Spinal cord (tissue), 10 donors: Measurements from ENCODE around the gene TEK. TPM values are rescaled to one million over a fixed set of nuclear protein-coding genes. Genes with fewer than 3 reads are reported as not detected.

Experiments used
- DNase-seq, 6 donors: peaks; one replicate each; pipeline versions ENCODE4 v3.0.0 to v3.0.0-alpha.2; 2013 to 2015; ENCODE audit warnings: low spot score in 6 of 6, low read depth in 4 of 6
- H3K27ac ChIP-seq: one replicate; pipeline ENCODE4 v1.5.1; 2013; ENCODE audit warnings: low read depth, low read length, control low read depth
- H3K27me3 ChIP-seq: one replicate; pipeline ENCODE4 v1.6.1; 2013; ENCODE audit warnings: low read length; ENCODE audit not compliant: control insufficient read depth, insufficient read depth
- H3K36me3 ChIP-seq: one replicate; pipeline ENCODE4 v1.6.1; 2013; ENCODE audit warnings: low read length; ENCODE audit not compliant: control insufficient read depth, insufficient read depth
- H3K4me1 ChIP-seq: one replicate; pipeline ENCODE4 v1.6.1; 2013; ENCODE audit warnings: low read length; ENCODE audit not compliant: control insufficient read depth, insufficient read depth
- H3K4me3 ChIP-seq: one replicate; pipeline ENCODE4 v1.5.1; 2013; ENCODE audit warnings: low read depth, low read length, control low read depth
- H3K9me3 ChIP-seq: one replicate; pipeline ENCODE4 v1.6.1; 2013; ENCODE audit warnings: low read length; ENCODE audit not compliant: control insufficient read depth, insufficient read depth
- WGBS: methylation state at CpG from one replicate; pipeline ENCODE4 v1.1.5; 2013; ENCODE audit warnings: missing lambda C conversion rate; ENCODE audit not compliant: insufficient coverage; 5-methylcytosine and 5-hydroxymethylcytosine counted together
- polyA plus RNA-seq, 2 donors: library from polyadenylated mRNA; unstranded; fragments of 120-200 nt; gene quantifications; one replicate each; pipeline ENCODE4 v1.2.1, GENCODE V29; 2013; ENCODE audit not compliant: insufficient read length in 2 of 2
- total RNA-seq, 2 donors: library from RNA; depleted of rRNA in 1 of 2; stranded (reverse); fragments of 120-200 nt in 1 of 2; fragments of >200 nt in 1 of 2; gene quantifications; one replicate each; pipeline versions ENCODE4 v1.2.3 to v1.2.4, GENCODE V29; 2013 to 2014
- donor health status: healthy.

The TEK gene
- total and polyA plus RNA-seq, 4 donors = 12.0 to 39.0 (median 14.6) TPM

DNA sequence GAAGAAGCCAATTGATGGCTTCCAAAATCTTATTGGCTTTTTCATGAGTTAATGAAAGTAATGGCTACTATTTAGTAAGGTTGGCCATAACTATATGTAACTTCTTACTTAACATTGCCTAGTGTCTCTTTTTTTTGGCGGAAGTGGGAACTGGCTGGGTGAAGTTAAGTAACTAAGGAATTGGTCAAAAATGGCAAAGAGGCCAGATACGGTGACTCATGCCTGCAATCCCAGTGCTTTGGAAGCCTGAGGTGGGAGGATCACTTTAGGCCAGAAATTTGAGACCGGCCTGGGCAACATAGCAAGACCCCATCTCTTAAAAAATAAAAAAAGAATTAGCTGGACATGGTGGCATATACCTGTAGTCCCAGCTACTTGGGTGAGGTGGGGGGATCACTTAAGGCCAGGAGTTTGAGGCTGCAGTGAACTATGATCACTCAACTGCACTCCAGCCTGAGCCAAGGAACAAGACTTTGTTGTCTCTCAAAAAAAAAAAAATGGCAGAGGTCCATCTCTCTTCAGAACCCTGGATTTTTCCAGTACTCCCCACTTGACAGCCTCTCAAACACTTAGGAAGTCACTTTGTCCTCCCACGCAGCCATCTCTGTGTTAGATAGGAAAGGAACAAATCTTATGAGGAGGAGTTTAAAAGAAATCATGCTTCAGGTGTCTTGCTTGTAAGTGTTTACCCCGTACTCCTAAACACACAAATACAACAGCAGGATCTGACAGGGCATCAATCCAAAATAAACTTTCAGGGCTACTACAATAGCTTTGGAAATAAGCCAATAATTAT is 75.7 kb downstream of the TEK start:
- no peak overlapping the region for H3K27ac ChIP-seq
- DNase-seq = no peak
- WGBS = no CpG with 5 or more reads among the region's 5 CpGs

GRCh38 chr9:27188426-27188825 is 79.4 kb downstream of the TEK start:
- H3K9me3 ChIP-seq = no peaks in the 10 kb centered on the region
- H3K27me3 ChIP-seq = no peaks in the 10 kb centered on the region
- WGBS = no CpG with 5 or more reads among the region's 1 CpG
- H3K27ac ChIP-seq = no peak overlapping the region
- H3K4me3 ChIP-seq = no peak overlapping the region
- H3K4me1 ChIP-seq = no peaks in the 10 kb centered on the region
- no peak for DNase-seq
- no peaks in the 10 kb centered on the region for H3K36me3 ChIP-seq

More for the DNA sequence above, 75.7 kb downstream of the TEK start:
- no peaks in the 10 kb centered on the region for H3K27me3 ChIP-seq
- no peak overlapping the region for H3K4me3 ChIP-seq
- H3K9me3 ChIP-seq = no peaks in the 10 kb centered on the region
- H3K4me1 ChIP-seq = no peaks in the 10 kb centered on the region
- H3K36me3 ChIP-seq = no peaks in the 10 kb centered on the region

- Histone ChIP-seq H3K27me3 (no peaks in the 10 kb centered on the region), H3K4me1 (no peaks in the 10 kb centered on the region), H3K27ac (no peak overlapping the region), H3K4me3 (no peak overlapping the region), H3K9me3 (no peaks in the 10 kb centered on the region), H3K36me3 (no peaks in the 10 kb centered on the region)
- WGBS = no CpG with 5 or more reads among the region's 1 CpG
- no peak for DNase-seq
These were observed 80.4 kb downstream of the TEK start for GRCh38 chr9:27189426-27189825.

DNA sequence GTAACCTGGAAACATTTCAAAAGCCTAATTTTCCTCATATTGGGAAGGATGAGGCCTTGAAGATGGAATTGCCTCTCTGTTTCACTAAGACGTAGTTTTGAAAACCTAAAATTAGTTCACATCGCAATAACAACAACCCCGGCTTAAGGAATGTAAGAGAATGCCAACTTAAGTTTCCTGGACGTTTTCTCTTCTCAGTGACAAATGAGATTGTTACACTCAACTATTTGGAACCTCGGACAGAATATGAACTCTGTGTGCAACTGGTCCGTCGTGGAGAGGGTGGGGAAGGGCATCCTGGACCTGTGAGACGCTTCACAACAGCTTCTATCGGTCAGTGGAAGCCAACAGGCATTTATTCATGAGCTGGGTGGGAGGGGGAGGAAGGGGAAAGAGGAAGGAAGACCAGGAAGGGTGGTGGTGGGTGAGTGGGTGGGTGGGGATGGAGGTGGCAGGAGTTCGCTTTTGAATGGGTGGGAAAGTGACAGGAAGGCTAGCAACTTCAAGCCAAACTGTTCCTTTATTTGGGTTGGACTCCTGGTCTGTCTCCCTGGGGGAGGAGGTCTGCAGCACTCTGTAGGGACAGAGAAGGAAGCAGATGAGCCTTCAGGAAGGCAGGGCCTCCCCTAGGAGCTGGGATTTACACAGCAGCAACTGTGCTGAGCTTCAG is 83.4 kb downstream of the TEK start:
- no peaks in the 10 kb centered on the region for H3K9me3 ChIP-seq
- no peaks in the 10 kb centered on the region for H3K4me1 ChIP-seq
- no peak overlapping the region for H3K4me3 ChIP-seq
- H3K36me3 ChIP-seq = no peaks in the 10 kb centered on the region
- 77% methylated on average over 7 of the region's 10 CpGs for WGBS
- H3K27me3 ChIP-seq = no peaks in the 10 kb centered on the region
- no peak overlapping the region for H3K27ac ChIP-seq
- no peak for DNase-seq

DNA sequence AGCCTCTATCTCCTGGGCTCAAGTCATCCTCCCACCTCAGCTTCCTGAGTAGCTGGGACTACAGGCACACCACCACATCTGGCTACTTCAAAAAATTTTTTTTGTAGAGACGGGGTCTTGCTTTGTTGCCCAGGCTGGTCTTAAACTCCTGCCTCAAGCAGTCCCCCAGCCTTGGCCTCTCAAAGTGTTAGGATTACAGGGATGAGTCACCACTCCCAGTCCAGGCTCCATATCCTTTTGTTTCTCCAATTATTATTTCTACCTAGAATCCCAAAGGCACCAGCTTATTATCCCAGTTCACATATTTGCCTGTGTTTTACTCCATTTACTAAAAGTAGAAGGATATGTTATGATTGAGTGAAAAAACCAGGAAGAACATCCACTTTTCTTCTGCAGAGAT is 84.9 kb downstream of the TEK start:
- no peaks in the 10 kb centered on the region for H3K9me3 ChIP-seq
- H3K27me3 ChIP-seq = no peaks in the 10 kb centered on the region
- no peak overlapping the region for H3K27ac ChIP-seq
- no peaks in the 10 kb centered on the region for H3K4me1 ChIP-seq
- 100% methylated on average over 1 of the region's 1 CpG for WGBS
- no peak for DNase-seq
- no peak overlapping the region for H3K4me3 ChIP-seq
- no peaks in the 10 kb centered on the region for H3K36me3 ChIP-seq

GRCh38 chr9:27194401-27195091 is 85.5 kb downstream of the TEK start:
- no peak overlapping the region for H3K27ac ChIP-seq
- no peak overlapping the region for H3K4me3 ChIP-seq
- 83% methylated on average over 2 of the region's 5 CpGs for WGBS
- H3K36me3 ChIP-seq = no peaks in the 10 kb centered on the region
- H3K9me3 ChIP-seq = no peaks in the 10 kb centered on the region
- no peaks in the 10 kb centered on the region for H3K27me3 ChIP-seq
- DNase-seq = no peak
- no peaks in the 10 kb centered on the region for H3K4me1 ChIP-seq

- Histone ChIP-seq H3K27me3 (no peaks in the 10 kb centered on the region), H3K4me1 (no peaks in the 10 kb centered on the region), H3K36me3 (no peaks in the 10 kb centered on the region), H3K27ac (no peak overlapping the region), H3K4me3 (no peak overlapping the region), H3K9me3 (no peaks in the 10 kb centered on the region)
- WGBS = 71% methylated on average over 1 of the region's 3 CpGs
- DNase-seq = no peak
These were observed 86.2 kb downstream of the TEK start for GRCh38 chr9:27195191-27195590.

GRCh38 chr9:27196383-27196782 is 87.4 kb downstream of the TEK start:
- no peaks in the 10 kb centered on the region for H3K36me3 ChIP-seq
- peak in 1 of 6 donors; percentile 46 for DNase-seq
- H3K4me1 ChIP-seq = no peaks in the 10 kb centered on the region
- WGBS = no CpG with 5 or more reads among the region's 3 CpGs
- H3K4me3 ChIP-seq = no peak overlapping the region
- no peak overlapping the region for H3K27ac ChIP-seq
- no peaks in the 10 kb centered on the region for H3K27me3 ChIP-seq
- no peaks in the 10 kb centered on the region for H3K9me3 ChIP-seq

GRCh38 chr9:27198190-27198589 is 89.2 kb downstream of the TEK start:
- Histone ChIP-seq H3K4me1 (no peaks in the 10 kb centered on the region), H3K27me3 (no peaks in the 10 kb centered on the region), H3K36me3 (no peaks in the 10 kb centered on the region), H3K4me3 (no peak overlapping the region), H3K9me3 (no peaks in the 10 kb centered on the region), H3K27ac (no peak overlapping the region)
- DNase-seq = no peak
